H1 (cell line): ENCODE measurements around the gene KCNJ2. TPM values are rescaled to one million over a fixed set of nuclear protein-coding genes. Genes with fewer than 3 reads are reported as not detected.

Source experiments
- ASH2L ChIP-seq: fragments of 200-600, 300-600 bp; sonication (generic); IDR thresholded peaks from one replicate; pipeline ENCODE4 v1.7.1; 2017; ENCODE audit warnings: low read length
- CEBPB ChIP-seq: IDR thresholded peaks from 2 replicates; pipeline ENCODE4 v1.6.1; 2012; ENCODE audit warnings: low read depth, low read length
- CHD7 ChIP-seq: fragments of 300-600 bp; sonication (generic); IDR thresholded peaks from 2 replicates; pipeline ENCODE4 v1.7.1; 2012; ENCODE audit warnings: low read length, moderate library complexity, mild to moderate bottlenecking, inconsistent platforms; ENCODE audit not compliant: insufficient replicate concordance
- E2F6 ChIP-seq: IDR thresholded peaks from 2 replicates; pipeline ENCODE4 v1.6.1; 2012; ENCODE audit warnings: inconsistent platforms
- EP300 ChIP-seq, 2 experiments: IDR thresholded peaks; 1 replicate in 1 of 2; 2 replicates in 1 of 2; pipeline ENCODE4 v1.6.1; 2011 to 2012; ENCODE audit warnings: low read depth in 2 of 2, low read length in 2 of 2, mild to moderate bottlenecking in 2 of 2, borderline replicate concordance in 1 of 2, inconsistent platforms in 1 of 2, moderate library complexity in 1 of 2
- EZH2 ChIP-seq: fragments of 200-600 bp; sonication (generic); IDR thresholded peaks from 2 replicates; pipeline ENCODE4 v1.7.1; 2012; ENCODE audit warnings: low read depth, mild to moderate bottlenecking, moderate library complexity, low read length, inconsistent platforms; ENCODE audit not compliant: severe bottlenecking
- MAX ChIP-seq: IDR thresholded peaks from 2 replicates; pipeline ENCODE4 v1.6.1; 2012; ENCODE audit warnings: inconsistent platforms
- RAD21 ChIP-seq, 2 experiments: IDR thresholded peaks in 1 of 2; conservative IDR thresholded peaks in 1 of 2; 2 replicates each; pipeline ENCODE4 v1.6.1; 2011; ENCODE audit warnings: low read depth in 2 of 2, low read length in 2 of 2, improper control_type of control experiment in 1 of 2, inconsistent platforms in 1 of 2, mild to moderate bottlenecking in 1 of 2, moderate library complexity in 1 of 2
- TBP ChIP-seq: IDR thresholded peaks from 2 replicates; pipeline ENCODE4 v1.6.1; 2011; ENCODE audit warnings: low read depth, low read length, improper control_type of control experiment
- polyA plus RNA-seq, 7 experiments: library from polyadenylated mRNA; depleted of rRNA in 3 of 7; stranded (reverse) in 5 of 7; unstranded in 2 of 7; fragments of >200 nt in 5 of 7; fragments of 200-250 nt in 2 of 7; gene quantifications; 1 replicate in 5 of 7; 2 replicates in 1 of 7; 4 replicates in 1 of 7; pipeline versions ENCODE4 v1.2.1 to v1.2.3, GENCODE V29; 2011 to 2013; ENCODE audit warnings: missing spikeins in 2 of 7, mixed read lengths in 2 of 7
- total RNA-seq: library from RNA; stranded (reverse); fragmentation: NEBNext Ultra II Directional; extraction: Animal tissue kit (Norgen Biotek cat#: 25700); gene quantifications from 2 replicates; pipeline ENCODE4 v1.2.1, GENCODE V29; 2021

Gene KCNJ2
- total and polyA plus RNA-seq, 2 of the 8 experiments (the other 6 are each of a cell fraction or from before 2014, with no cell fraction given): 0.23 to 0.76 TPM

GRCh38 chr17:70172449-70172848 lies 3.1 kb downstream of the KCNJ2 start (continued):
- no peak for TF ChIP-seq CHD7
- no peak for TF ChIP-seq CEBPB
- TF ChIP-seq ASH2L: no peak
- TF ChIP-seq EZH2: no peak
- no peak for TF ChIP-seq TBP
- no peak for TF ChIP-seq MAX
- no peak for TF ChIP-seq EP300 (IDR thresholded peaks at IDR 0.05; ENCODE audit: borderline replicate concordance in 1 of 2, low read depth in 2 of 2, low read length in 2 of 2)
- TF ChIP-seq E2F6: no peak
- no peak for TF ChIP-seq RAD21 (IDR thresholded peaks at IDR 0.05 in 1 of 2, conservative IDR thresholded peaks at IDR 0.05 in 1 of 2; ENCODE audit: low read depth in 2 of 2, low read length in 2 of 2)
